Activated T-cell treated with anti-CD3 and anti-CD28 coated beads, Interleukin-2, amount 50 U/mL, for 1 hour (primary cell): ENCODE measurements around the gene COX7A1.
"Not testable (repeated sequence)": the region's sequence is repeated elsewhere in the genome, so short reads cannot be mapped to it uniquely, and the experiment has no call there.

Experiments
- DNase-seq: peaks from one replicate; pipeline ENCODE4 v3.0.0-alpha.2; 2020

Gene COX7A1

DNA sequence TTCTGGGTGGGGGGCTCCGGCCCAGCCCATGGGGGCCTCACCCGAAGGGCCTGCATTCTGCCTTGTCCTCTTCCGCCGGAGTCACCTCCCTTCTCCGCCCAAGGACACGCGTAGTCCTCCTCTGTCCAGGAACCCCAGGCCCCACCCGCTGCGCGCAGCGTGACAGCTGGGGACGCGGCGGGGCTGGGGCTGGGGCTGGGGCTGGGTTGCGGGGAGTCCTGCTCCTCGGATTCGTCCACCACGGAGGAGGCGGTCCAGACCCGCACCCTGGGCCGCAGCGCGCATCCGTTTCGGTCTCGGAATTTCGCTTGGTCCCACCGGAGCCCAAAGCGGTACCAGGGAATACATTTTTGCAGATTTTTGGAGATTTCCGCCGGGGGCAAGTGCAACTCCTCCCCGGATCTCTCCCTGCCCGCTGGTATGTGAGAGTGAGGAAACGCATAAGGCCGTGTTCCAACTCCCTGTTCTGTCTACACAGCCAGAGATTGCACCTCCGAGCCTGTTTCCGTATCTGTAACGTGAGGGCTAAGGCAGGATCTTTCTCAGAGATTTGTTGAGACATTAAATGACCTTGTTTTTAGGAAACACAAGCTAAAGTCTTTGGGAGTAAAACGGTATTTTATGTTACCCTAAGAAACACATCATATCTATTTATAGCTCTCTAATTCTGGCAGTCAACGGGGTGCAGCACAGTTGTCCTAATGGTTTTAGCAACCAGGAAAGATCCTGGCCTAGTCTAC is at the start of gene COX7A1:
Gene COX7A1, minus strand, starts transcription at position 96 of the 740 bp plus-strand sequence. Its CDS starts 40 bp downstream, at position 56.
- no peak for DNase-seq

DNA sequence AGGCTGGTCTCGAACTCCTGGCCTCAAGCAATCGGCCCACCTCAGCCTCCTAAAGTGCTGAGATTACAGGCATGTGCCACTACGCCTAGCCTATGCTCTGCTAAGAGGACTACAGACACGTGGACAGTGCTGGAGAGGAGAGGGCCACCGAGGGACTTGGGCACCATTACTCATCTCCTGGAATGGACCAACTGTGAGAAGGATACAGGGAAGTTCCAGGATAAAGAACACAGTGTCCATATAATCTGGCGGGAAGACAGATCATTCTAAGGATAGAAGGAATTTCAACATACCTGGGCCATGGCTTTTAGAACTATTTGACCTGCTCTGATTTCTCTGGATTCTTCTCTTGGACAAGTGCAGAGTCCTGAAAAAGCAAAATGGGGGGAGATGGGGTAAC is 49.4 kb upstream of the COX7A1 start:
- DNase-seq = no peak

DNA sequence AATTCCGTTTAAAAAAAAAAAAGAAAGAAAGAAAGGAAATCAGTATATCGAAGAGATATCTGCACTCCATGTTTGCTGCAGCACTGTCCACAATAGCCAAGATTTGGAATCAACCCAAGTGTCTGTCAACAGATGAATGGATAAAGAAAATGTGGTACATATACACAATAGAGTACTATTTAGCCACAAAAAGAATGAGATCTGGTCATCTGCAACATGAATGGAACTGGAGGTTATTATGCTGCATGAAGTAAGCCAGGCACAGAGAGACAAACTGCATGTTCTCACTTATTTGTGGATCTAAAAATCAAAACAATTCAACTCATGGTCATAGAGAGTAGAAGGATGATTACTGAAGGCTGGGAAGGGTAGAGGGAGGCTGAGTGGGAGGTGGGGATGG is 45.9 kb upstream of the COX7A1 start:
- DNase-seq = no peak

DNA sequence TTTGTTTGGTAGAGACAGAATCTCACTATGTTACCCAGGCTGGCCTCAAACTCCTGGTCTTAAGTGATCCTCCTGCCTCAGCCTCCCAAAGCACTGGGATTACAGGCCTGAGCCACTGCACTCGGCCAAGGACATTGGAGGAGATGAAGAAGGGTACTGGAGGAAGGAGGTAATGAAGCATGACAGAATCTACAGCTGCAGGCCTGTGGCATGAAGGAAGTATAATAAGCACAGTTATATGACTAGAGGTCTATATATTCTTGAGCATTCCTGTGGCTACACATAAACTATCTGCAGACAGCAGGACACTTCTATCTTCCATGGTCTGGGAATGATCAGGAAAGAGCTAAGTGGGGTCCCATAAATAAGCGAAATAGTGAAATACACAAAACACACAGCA is 44.0 kb upstream of the COX7A1 start:
- DNase-seq = no peak

DNA sequence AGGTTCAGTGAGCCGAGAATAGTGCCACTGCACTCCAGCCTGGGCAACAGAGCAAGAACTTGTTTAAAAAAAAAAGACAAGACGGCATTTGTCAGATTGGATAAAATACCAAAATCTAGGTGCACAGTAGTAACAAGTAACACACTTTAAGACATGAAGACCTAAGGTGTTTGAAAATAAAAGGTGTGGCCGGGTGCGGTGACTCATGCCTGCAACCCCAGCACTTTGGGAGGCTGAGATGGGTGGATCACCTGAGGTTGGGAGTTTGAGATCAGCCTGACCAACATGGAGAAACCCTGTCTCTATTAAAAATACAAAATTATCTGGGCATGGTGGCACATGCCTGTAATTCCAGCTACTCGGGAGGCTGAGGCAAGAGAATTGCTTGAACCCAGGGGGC is 34.5 kb upstream of the COX7A1 start:
- not testable (repeated sequence) for DNase-seq

DNA sequence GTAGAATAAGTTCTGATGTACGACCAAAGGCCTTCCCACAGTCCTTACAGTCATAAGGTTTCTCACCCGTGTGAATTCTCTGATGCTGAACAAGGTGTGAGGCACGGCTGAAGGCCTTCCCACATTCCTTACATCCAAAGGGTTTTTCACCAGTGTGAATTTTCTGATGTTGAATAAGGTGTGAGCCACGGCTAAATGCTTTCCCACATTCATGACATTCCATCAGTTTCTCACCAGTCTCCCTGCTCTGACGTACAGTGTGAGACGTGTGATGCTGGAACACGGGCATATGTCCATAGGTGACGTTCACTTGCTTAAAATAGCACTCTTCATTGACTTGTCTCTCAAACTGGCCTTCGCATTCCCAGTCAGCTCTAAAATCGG is 31.0 kb upstream of the COX7A1 start:
- DNase-seq = no peak

DNA sequence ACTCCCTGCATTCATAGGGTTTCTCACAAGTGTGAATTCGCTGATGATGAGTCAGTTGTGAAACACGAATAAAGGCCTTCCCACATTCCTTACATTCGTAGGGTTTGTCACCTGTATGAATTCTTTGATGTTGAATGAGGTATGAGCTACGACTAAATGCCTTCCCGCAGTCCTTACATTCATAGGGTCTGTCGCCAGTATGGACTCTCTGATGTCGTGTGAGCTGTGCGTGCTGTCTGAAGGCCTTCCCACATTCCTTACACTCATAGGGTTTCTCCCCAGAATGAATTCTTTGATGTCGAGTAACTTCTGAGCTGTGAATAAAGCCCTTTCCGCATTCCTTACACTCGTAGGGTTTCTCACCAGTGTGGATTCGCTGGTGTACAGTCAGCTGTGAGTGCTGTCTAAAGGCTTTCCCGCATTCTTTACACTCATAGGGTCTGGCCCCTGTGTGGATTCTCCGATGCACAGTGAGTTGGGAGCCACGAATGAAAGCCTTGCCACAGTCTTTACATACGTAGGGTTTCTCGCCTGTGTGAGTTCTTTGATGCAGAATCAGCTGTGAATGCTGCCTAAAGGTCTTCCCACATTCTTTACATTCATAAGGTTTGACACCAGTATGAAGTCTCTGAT is 30.5 kb upstream of the COX7A1 start:
- DNase-seq = no peak

DNA sequence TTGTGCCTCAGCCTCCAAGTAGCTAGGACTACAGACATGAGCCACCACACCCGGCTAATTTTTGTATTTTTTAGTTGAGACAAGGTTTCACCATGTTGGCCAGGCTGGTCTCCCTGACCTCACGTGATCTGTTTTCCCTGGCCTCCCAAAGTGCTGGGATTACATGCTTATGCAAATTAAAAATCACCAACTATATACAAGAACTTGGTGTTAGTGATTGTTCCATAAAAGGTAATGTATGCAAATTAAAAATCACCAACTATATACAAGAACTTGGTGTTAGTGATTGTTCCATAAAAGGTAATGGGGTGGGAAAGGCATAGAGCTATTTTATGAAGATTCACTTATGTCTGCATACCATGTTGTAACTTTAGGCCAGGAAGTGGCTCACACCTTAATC is 26.8 kb upstream of the COX7A1 start:
- DNase-seq = not testable (repeated sequence)

DNA sequence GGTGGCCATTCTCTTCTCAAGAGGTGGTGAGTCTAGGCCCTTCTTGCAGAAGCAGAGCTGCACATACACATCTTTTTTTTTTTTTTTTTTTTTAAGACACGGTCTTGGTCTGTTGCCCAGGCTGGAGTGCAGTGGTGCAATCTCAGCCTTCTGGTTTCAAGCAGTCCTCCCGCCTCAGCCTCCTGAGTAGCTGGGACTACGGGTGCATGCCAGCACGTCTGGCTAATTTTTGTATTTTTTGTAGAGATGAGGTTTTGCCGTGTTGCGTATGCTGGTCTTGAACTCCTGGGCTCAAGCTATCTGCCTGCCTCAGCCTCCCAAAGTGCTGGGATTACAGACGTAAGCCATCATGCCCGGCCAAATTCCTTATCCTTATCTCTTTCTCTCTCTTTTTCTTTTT is 21.6 kb upstream of the COX7A1 start:
- DNase-seq = not testable (repeated sequence)

DNA sequence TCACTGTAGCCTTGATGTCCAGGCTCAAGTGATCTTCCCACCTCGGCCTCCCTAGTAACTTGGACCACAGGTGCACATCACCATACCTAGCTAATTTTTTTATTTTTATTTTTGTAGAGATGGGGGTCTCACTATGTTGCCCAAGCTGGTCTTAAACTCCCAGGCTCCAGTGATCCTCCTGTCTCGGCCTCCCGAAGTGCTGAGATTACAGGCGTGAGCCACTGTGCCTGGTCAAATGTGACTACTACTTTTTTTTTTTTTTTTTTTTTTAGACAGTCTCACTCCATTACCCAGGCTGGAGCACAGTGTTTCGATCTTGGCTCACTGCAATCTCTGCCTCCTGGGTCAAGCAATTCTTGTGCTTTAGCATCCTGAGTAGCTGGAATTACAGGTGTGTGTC is 20.6 kb upstream of the COX7A1 start:
- DNase-seq = no peak

DNA sequence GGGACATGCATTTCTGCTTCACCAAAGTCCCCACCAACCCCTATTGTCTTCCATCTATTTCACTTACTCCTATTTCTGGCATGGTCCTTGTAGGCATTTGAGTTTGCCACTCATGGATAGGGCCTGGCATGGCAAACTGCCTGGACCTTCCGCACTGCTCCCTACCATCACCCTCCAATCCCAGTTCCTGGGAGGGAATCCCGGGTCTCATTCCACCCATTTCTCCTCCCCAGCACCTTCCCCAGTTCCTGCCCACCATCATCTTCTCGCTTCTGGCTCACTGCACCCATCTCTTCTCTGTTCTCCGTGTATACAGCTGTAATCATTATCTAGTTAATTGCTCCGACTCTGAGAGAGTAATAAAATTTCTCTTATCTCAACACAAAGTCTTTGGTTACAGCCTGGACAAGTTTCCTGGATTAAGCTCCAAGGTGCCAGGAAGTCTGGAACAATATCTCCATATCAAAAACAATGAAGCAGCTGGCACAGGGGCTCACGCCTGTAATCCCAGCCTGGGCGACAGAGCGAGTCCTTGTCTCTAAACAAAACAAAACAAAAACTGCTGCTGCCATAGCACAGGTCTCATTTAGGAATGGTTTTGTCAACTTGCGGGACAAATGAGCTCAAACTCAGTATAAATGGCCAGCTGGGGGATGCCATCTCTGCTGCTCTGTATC is 17.0 kb upstream of the COX7A1 start:
- DNase-seq = no peak

DNA sequence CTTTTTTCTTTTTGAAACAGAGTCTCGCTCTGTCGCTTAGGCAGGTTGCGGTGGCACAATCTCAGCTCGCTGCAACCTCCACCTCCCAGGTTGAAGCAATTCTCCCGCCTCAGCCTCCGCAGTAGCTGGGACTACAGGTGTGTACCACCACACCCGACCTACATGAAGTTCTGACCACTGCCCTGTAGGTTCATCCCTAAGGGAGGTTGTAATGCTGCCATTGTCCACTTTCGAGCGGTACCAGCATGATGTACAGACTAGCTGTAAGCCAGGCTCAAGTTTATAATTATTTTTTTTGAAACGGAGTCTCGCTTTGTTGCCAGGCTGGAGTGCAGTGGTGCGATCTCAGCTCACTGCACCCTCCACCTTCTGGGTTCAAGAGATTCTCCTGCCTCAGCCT is 11.6 kb upstream of the COX7A1 start:
- DNase-seq = no peak

DNA sequence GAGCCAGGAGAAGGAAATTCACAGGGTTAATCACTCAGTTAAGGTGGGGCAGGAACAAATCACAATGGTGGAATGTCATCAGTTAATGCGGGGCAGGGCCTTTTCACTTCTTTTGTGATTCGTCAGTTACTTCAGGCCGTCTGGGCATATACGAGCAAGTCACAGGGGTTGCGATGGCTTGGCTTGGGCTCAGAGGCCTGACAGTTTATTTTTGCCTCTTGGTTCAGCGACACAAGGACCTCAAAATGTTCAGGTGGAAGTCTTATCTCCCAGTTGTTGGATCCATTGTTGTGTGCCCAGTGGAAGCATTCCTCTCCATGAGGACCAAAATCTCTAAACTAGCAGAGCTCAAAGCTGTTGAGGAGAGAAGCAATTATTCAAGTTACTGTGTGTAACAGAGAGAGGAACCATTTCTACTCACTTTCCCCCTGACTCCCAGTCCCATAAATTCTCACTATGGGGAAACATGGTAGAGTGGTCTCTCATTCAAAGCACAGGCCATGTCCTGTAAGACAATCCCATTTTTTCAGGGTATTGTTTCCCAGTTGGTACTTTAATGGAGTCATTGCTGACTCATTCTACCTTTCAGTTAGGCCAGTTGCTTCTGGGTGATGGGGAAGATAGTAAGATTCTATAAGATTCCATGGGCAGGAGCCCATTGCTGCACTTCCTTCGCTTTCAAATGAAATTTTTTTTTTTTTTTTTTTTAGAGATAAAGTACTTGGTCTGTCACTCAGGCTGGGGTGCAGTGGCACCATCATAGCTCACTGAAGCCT is 8.8 kb upstream of the COX7A1 start:
- DNase-seq = no peak

DNA sequence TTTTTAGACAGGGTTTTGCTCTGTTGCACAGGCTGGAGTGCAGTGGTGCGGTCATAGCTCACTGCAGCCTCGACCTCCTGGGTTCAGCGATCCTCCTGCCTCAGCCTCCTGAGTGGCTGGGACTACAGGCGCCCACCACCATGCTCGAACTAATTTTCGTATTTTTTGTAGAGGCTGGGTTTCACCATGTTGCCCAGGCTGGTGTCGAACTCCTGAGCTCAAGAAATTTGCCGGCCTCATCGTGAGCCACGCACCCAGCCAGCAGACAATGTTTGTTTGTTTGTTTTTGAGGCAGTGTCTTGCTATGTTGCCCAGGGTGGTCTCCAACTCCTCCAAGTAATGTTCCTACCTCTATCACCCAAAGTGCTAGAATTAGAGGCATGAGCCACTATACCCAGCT is 879 bp upstream of the COX7A1 start:
- DNase-seq = no peak

DNA sequence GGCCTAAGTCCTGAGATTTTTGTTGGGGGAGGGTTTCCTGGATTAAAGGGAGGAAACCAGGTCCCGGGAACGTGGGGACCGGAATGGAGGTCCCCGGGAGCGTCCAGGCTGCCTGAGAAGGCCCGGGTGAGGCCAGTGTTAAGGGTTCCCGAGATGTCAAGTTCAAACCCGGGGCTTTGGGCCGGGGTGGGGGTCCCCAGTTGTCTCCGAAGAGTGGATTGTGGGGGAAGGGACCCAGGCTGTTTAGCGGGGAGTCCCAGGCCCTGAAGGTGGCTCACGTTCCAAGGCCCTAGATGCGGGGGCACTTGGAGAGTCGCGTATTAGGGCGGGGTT is 262 bp downstream of the COX7A1 start:
- DNase-seq = no peak

DNA sequence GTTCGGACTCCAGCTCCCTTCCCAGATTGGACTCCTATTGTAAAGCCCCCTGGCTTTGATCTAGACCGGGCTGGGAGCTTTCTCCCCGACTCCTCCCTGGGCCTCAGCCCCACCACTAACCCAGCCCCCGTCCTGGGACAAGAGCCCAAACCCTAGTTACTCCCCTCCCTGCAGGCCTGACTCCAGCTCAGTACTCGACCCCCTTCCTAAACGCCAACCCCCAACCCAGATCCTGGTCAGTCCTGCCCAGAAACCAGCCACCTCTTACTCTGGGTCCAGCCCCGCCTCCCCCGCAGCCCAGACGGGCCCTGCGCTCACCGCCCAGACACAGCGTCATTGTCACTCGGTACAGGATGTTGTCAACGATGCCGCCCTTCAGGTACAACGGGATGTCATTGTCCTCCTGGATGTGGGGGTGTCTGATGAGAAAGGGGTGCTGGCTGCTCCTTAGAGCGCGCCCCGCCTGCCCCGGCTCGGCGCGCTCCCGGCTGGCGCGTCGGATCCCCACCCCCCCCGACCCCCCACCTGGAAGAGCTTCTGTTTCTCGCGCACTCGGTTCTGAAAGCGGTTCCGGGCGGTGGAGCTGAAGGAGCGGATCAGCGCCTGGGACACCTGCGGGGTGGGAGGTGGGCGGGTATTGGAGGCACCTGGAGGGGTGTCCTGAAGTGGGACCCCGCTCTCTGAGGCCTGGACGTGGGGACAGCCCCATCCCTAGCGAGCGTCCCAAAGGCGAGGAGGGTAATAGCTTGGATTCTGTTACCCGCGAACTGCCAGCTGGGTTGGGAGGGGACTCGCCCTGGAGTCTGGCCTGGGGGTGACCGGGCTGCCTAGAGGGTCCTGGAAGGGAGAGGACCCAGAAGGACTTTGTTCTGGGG is 866 bp downstream of the COX7A1 start:
- DNase-seq = no peak

DNA sequence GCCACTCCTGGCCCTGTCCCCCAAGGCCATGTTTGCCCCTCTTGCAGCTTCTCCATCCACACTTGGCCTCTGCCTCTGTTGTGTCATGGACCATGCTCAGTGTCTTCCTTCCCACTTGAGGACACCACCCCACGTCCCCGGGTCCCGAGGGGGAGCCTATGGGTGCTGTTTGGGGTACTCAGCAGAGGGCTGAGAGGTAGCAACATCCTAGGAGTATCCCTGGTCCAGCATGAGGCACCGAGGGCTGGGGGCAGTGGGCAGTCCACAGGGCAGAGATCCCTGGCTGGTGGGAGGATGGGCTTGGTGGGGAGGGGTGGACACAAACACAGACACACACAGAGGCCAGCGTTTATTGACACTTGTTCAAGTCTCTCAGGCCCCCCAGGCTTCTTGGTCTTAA is 1.7 kb downstream of the COX7A1 start:
- no peak for DNase-seq

DNA sequence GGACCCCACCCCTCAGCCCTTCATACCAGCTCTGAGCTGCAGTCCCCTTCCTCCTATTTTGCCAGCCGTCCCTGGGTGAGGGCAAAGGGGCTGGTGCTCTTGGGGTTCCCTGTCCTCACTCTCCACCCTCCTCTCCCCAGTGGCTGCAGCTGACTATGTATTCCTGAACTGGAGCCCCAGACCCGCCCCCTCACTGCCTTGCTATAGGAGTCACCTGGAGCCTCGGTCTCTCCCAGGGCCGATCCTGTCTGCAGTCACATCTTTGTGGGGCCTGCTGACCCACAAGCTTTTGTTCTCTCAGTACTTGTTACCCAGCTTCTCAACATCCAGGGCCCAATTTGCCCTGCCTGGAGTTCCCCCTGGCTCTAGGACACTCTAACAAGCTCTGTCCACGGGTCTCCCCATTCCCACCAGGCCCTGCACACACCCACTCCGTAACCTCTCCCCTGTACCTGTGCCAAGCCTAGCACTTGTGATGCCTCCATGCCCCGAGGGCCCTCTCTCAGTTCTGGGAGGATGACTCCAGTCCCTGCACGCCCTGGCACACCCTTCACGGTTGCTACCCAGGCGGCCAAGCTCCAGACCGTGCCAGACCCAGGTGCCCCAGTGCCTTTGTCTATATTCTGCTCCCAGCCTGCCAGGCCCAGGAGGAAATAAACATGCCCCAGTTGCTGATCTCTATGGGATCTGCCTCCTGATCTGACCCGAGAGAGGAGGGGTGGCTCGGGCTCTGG is 2.4 kb downstream of the COX7A1 start:
- DNase-seq = no peak

DNA sequence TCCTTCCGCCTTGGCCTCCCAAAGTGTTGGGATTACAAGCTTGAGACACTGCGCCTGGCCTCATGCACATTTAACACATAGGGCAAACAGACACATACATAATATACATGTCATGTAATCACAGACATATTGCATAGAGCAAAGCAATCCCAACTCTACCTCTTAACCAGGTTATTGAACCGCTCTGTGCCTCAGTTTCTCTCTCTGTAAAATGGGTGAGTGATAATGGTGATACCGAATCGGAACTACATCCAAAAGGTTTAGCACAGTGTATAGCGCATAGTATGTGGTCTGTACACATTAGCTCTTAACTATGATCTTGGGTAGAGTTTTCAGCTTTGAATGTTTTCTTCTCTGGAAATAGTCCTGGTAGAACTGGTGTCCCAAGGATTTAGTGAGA is 7.6 kb downstream of the COX7A1 start:
- DNase-seq = no peak

DNA sequence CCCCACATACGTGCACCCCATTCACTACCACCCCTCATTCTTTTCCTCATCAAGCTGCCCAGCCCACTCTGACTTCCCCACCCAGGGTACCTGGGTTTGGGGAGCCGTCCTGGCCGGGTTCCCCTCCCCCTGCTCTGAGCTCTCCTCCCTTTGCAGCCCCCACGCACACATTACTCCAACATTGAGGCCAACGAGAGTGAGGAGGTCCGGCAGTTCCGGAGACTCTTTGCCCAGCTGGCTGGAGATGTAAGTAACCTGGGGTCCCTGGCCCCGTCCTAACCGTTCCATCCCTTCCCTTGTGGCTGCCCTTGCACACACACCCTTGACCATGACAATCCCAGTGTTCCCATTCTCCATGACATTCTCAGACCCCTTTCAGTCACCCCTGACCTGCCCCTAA is 9.8 kb downstream of the COX7A1 start:
- no peak for DNase-seq

DNA sequence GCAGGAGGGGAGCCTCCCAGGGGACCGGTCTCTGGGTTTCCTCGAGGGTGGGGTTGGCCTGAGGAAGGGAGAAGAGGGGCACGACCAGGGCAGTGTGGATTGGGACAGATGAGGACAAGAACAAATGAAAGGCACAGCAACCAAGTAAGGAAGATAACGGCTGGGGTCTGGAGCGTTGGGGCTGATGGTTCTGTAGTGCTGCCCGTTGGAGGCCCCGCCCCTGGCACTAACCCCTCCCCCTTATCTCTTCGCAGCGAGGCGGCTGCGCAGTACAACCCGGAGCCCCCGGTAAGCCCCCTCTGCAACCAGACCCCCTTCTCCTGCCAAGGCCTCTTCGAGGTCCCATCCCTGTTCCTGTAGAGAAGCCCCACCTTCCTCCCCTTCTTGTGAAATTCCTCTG is 10.2 kb downstream of the COX7A1 start:
- DNase-seq = no peak
